Caco-2 (cell line): ENCODE data around the gene ZBTB43. TPM values are rescaled to one million over a fixed set of nuclear protein-coding genes. Genes with fewer than 3 reads are reported as not detected.

ENCODE experiments used
- BruUV-seq: library from RNA; stranded (reverse); fragments of 400-500 nt; replicated peaks from 2 replicates; lab custom pipeline; 2021; lab: Mats Ljungman, UMichigan
- CTCF ChIA-PET: fragments of 300-600 bp; sonication (Branson Sonifier 250); formaldehyde crosslinking; loops from one replicate; lab custom pipeline; 2022; ENCODE audit warnings: antibody characterized with exemption; lab: Charles Lee
- POLR2A ChIA-PET: fragments of 300-600 bp; sonication (Branson Sonifier 250); formaldehyde crosslinking; loops from one replicate; lab custom pipeline; 2022; ENCODE audit warnings: antibody characterized with exemption; lab: Charles Lee
- DNase-seq, 2 experiments: peaks; one replicate each; pipeline versions ENCODE4 v3.0.0 to v3.0.0-alpha.2; 2020 to 2022
- H3K27me3 ChIP-seq: replicated peaks from 2 replicates; pipeline ENCODE4 v1.6.0; 2011; ENCODE audit warnings: low read length; ENCODE audit not compliant: control insufficient read depth, insufficient read depth
- H3K36me3 ChIP-seq: 2 replicates; pipeline ENCODE4 v1.5.1; 2011; ENCODE audit warnings: low read length; ENCODE audit not compliant: control insufficient read depth, insufficient read depth
- H3K4me1 ChIP-seq: fragments of 250-450 bp; sonication (Bioruptor Pico); 2 replicates; pipeline ENCODE4 v1.5.1; 2020; ENCODE audit warnings: mild to moderate bottlenecking
- H3K4me3 ChIP-seq: 2 replicates; pipeline ENCODE4 v1.5.1; 2011; ENCODE audit warnings: low read depth, mild to moderate bottlenecking, control low read depth, low read length
- H3K9me3 ChIP-seq: fragments of 250-450 bp; sonication (Bioruptor Pico); 2 replicates; pipeline ENCODE4 v1.5.1; 2020; ENCODE audit warnings: mild to moderate bottlenecking, moderate library complexity
- H3K27ac Mint-ChIP-seq: one replicate; pipeline ENCODE4 v1.8.0; 2022; ENCODE audit warnings: mixed read lengths; ENCODE audit not compliant: unreplicated experiment
- H3K27me3 Mint-ChIP-seq: one replicate; pipeline ENCODE4 v1.8.0; 2022; ENCODE audit warnings: mixed read lengths; ENCODE audit not compliant: insufficient read depth, unreplicated experiment
- H3K36me3 Mint-ChIP-seq: one replicate; pipeline ENCODE4 v1.8.0; 2022; ENCODE audit warnings: mild to moderate bottlenecking, mixed read lengths; ENCODE audit not compliant: insufficient read depth, unreplicated experiment
- H3K4me1 Mint-ChIP-seq: one replicate; pipeline ENCODE4 v1.8.0; 2022; ENCODE audit warnings: low read depth, mixed read lengths; ENCODE audit not compliant: unreplicated experiment
- H3K4me3 Mint-ChIP-seq: one replicate; pipeline ENCODE4 v1.8.0; 2022; ENCODE audit warnings: mild to moderate bottlenecking, moderate library complexity, mixed read lengths; ENCODE audit not compliant: unreplicated experiment
- H3K9me3 Mint-ChIP-seq: one replicate; pipeline ENCODE4 v1.8.0; 2022; ENCODE audit warnings: mixed read lengths; ENCODE audit not compliant: unreplicated experiment
- intact Hi-C: fragments of 100-400 bp; cut with micrococcal nuclease; formaldehyde crosslinking; loops from one replicate; pipeline ENCODE4 v1.10.0; 2022; ENCODE audit not compliant: unreplicated experiment
- total RNA-seq: library from RNA; stranded (reverse); gene quantifications from 2 replicates; pipeline ENCODE4 v1.2.3, GENCODE V29; 2022
- TF ChIP-seq, protein P1 (sequence below), 2 experiments: fragments of 200-600 bp in 1 of 2; IDR thresholded peaks; 1 replicate in 1 of 2; 2 replicates in 1 of 2; pipeline versions ENCODE4 v1.5.1 to v1.8.0; 2011 to 2022; ENCODE audit warnings: antibody characterized with exemption in 1 of 2, control low read depth in 1 of 2, inconsistent platforms in 1 of 2, low read depth in 1 of 2, low read length in 1 of 2, mild to moderate bottlenecking in 1 of 2, moderate library complexity in 1 of 2; ENCODE audit not compliant: insufficient read depth in 1 of 2, severe bottlenecking in 1 of 2, unreplicated experiment in 1 of 2

Gene ZBTB43
- total RNA-seq, 1 experiment from 2014 or later, result 18.5 TPM

DNA sequence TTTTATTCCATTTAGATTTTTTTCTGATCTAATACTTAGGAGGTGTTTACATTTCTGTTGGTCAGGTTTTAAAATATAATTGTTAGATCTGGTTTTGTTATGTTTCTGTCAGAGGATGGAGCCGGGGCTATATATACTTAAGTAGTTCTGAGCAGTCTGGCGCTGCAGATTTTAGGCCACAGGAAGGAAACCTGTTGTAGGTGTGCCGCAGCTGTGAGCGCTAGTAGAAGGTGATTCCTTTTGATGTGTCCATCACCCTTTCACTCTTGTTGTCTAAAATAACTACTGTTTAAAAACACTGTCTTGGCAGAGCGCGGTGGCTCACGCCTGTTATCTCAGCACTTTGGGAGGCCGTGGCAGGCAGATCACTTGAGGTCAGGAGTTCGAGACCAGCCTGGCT, 72.6 kb downstream of the ZBTB43 start:
- BruUV-seq, result no TSS peak
- no peak for DNase-seq
- Histone ChIP-seq H3K9me3 (no peaks in the 10 kb centered on the region), H3K36me3 (no peaks in the 10 kb centered on the region; the same call in 1 of the 2 replicates), H3K27me3 (no peaks in the 10 kb centered on the region), H3K4me1 (peaks cover 8% of the 10 kb centered on the region), H3K4me3 (no peak overlapping the region)
- no peaks in the 10 kb centered on the region for H3K9me3 Mint-ChIP-seq
- intact Hi-C loops, result no loop called here
- no peaks in the 10 kb centered on the region for H3K27me3 Mint-ChIP-seq
- POLR2A ChIA-PET, result no interaction called here
- H3K27ac Mint-ChIP-seq, result no peak overlapping the region
- peaks cover 29% of the 10 kb centered on the region for H3K36me3 Mint-ChIP-seq
- CTCF ChIA-PET, result no interaction called here
- no peak overlapping the region for H3K4me3 Mint-ChIP-seq
- TF ChIP-seq, protein P1, sequence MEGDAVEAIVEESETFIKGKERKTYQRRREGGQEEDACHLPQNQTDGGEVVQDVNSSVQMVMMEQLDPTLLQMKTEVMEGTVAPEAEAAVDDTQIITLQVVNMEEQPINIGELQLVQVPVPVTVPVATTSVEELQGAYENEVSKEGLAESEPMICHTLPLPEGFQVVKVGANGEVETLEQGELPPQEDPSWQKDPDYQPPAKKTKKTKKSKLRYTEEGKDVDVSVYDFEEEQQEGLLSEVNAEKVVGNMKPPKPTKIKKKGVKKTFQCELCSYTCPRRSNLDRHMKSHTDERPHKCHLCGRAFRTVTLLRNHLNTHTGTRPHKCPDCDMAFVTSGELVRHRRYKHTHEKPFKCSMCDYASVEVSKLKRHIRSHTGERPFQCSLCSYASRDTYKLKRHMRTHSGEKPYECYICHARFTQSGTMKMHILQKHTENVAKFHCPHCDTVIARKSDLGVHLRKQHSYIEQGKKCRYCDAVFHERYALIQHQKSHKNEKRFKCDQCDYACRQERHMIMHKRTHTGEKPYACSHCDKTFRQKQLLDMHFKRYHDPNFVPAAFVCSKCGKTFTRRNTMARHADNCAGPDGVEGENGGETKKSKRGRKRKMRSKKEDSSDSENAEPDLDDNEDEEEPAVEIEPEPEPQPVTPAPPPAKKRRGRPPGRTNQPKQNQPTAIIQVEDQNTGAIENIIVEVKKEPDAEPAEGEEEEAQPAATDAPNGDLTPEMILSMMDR (IDR thresholded peaks at IDR 0.05; ENCODE audit: insufficient read depth in 1 of 2, low read depth in 1 of 2, low read length in 1 of 2, severe bottlenecking in 1 of 2, unreplicated experiment in 1 of 2), result no peak
- H3K4me1 Mint-ChIP-seq, result peaks cover 19% of the 10 kb centered on the region

DNA sequence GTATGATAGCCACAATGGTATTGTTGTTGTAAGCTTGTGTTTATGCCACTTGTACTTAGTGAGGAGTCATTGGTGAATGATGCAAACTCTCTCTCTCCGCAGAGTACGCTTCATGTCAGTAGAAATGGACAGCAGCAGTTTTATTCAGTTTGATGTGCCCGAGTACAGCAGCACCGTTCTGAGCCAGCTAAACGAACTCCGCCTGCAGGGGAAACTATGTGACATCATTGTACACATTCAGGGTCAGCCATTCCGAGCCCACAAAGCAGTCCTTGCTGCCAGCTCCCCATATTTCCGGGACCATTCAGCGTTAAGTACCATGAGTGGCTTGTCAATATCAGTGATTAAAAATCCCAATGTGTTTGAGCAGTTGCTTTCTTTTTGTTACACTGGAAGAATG, 74.4 kb downstream of the ZBTB43 start:
- H3K4me3 ChIP-seq, result no peak overlapping the region
- no peaks in the 10 kb centered on the region for H3K27me3 ChIP-seq
- H3K9me3 ChIP-seq, result no peaks in the 10 kb centered on the region
- Mint-ChIP-seq H3K9me3 (no peaks in the 10 kb centered on the region), H3K36me3 (peaks cover 36% of the 10 kb centered on the region), H3K27ac (no peak overlapping the region), H3K4me3 (no peak overlapping the region), H3K4me1 (peaks cover 18% of the 10 kb centered on the region), H3K27me3 (no peaks in the 10 kb centered on the region)
- no peak for DNase-seq
- TF ChIP-seq, protein P1 (IDR thresholded peaks at IDR 0.05; ENCODE audit: insufficient read depth in 1 of 2, low read depth in 1 of 2, low read length in 1 of 2, severe bottlenecking in 1 of 2, unreplicated experiment in 1 of 2), result no peak
- CTCF ChIA-PET, result interaction anchor here (0.7 kb wide), 1 partner anchor 35 kb away, joined by 3 read pairs; the partner anchor contains the start of gene RALGPS1
- no TSS peak for BruUV-seq
- no peaks in the 10 kb centered on the region; the same call in 1 of the 2 replicates for H3K36me3 ChIP-seq
- intact Hi-C loops, result no loop called here
- POLR2A ChIA-PET, result no interaction called here
- 0 out of 2 replicates have a peak, but pooled peaks cover under 1% of the 10 kb centered on the region for H3K4me1 ChIP-seq

DNA sequence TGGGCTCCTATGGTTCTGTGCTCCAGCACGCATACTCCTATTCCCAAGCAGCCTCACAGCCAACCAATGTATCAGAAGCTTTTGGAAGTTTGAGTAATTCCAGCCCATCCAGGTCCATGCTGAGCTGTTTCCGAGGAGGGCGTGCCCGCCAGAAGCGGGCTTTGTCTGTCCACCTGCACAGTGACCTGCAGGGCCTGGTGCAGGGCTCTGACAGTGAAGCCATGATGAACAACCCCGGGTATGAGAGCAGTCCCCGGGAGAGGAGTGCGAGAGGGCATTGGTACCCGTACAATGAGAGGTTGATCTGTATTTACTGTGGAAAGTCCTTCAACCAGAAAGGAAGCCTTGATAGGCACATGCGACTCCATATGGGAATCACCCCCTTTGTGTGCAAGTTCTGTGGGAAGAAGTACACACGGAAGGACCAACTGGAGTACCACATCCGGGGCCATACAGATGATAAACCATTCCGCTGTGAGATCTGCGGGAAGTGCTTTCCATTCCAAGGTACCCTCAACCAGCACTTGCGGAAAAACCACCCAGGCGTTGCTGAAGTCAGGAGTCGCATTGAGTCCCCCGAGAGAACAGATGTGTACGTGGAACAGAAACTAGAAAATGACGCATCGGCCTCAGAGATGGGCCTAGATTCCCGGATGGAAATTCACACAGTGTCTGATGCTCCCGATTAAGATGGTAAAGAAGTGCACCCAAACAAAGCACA, 75.5 kb downstream of the ZBTB43 start:
- CTCF ChIA-PET, result no interaction called here
- POLR2A ChIA-PET, result no interaction called here

More for the DNA sequence above, 75.5 kb downstream of the ZBTB43 start:
- H3K36me3 ChIP-seq, result no peaks in the 10 kb centered on the region; the same call in 1 of the 2 replicates
- Mint-ChIP-seq H3K27me3 (no peaks in the 10 kb centered on the region), H3K4me1 (peaks cover 12% of the 10 kb centered on the region), H3K27ac (no peak overlapping the region), H3K9me3 (no peaks in the 10 kb centered on the region), H3K4me3 (no peak overlapping the region), H3K36me3 (peaks cover 36% of the 10 kb centered on the region)
- intact Hi-C loops, result no loop called here
- BruUV-seq, result no TSS peak
- H3K9me3 ChIP-seq, result no peaks in the 10 kb centered on the region
- no peaks in the 10 kb centered on the region for H3K27me3 ChIP-seq
- DNase-seq, result no peak
- peaks cover 11% of the 10 kb centered on the region for H3K4me1 ChIP-seq
- TF ChIP-seq, protein P1 (IDR thresholded peaks at IDR 0.05; ENCODE audit: insufficient read depth in 1 of 2, low read depth in 1 of 2, low read length in 1 of 2, severe bottlenecking in 1 of 2, unreplicated experiment in 1 of 2), result no peak
- H3K4me3 ChIP-seq, result no peak overlapping the region
